ENCODE results near the gene RPS25.
"Not testable (repeated sequence)": the region's sequence is repeated elsewhere in the genome, so short reads cannot be mapped to it uniquely, and the experiment has no call there.

Gene RPS25

GRCh38 chr11:119039471-119039870, 21.3 kb upstream of the RPS25 start:
- not testable (repeated sequence) for H3K9ac ChIP-seq (ENCODE audit: low read length in 5 of 5); H3K36me3 ChIP-seq (ENCODE audit: control insufficient read depth in 5 of 5, insufficient read depth in 5 of 5, low read length in 5 of 5); H3K27me3 ChIP-seq (ENCODE audit: control insufficient read depth in 5 of 5, insufficient read depth in 4 of 5, low read length in 5 of 5); H3K27ac ChIP-seq (ENCODE audit: low read depth, low read length); H3K4me1 ChIP-seq (ENCODE audit: control insufficient read depth in 5 of 5, insufficient read depth in 5 of 5, low read length in 5 of 5); H3K4me3 ChIP-seq (ENCODE audit: low read depth in 1 of 5, low read length in 5 of 5); H3K9me3 ChIP-seq (ENCODE audit: control insufficient read depth in 5 of 5, low read length in 5 of 5)

- Histone ChIP-seq H3K27me3 (ENCODE audit: control insufficient read depth in 5 of 5, insufficient read depth in 4 of 5, low read length in 5 of 5) (peaks cover 0 to 2% (median 0%) of the 10 kb centered on the region in 5 donors), H3K4me1 (ENCODE audit: control insufficient read depth in 5 of 5, insufficient read depth in 5 of 5, low read length in 5 of 5) (no peaks in the 10 kb centered on the region), H3K4me3 (ENCODE audit: low read depth in 1 of 5, low read length in 5 of 5) (no peak overlapping the region), H3K9me3 (ENCODE audit: control insufficient read depth in 5 of 5, low read length in 5 of 5) (no peaks in the 10 kb centered on the region), H3K36me3 (ENCODE audit: control insufficient read depth in 5 of 5, insufficient read depth in 5 of 5, low read length in 5 of 5) (no peaks in the 10 kb centered on the region), H3K27ac (ENCODE audit: low read depth, low read length) (no peak overlapping the region), H3K9ac (ENCODE audit: low read length in 5 of 5) (no peak overlapping the region)
Observed at GRCh38 chr11:119038884-119039283, 20.7 kb upstream of the RPS25 start.

DNA sequence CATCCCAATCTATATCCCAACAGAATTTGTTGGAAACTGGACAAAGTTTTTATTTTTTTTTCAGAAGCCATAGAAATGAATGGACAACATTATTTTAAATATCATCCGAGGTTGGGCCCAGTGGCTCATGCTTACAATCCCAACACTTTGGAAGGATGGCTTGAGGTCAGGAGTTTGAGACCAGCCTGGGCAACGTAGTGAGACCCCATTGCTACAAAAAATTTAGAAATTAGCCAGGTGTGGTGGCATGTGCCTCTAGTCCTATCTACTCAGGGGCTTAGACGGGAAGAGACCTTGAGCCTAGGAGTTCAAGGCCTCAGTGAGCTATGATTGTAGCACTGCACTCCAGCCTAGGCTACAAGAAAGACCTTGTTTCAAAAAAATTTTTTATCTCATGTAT, 16.7 kb upstream of the RPS25 start:
- Histone ChIP-seq H3K4me1 (ENCODE audit: control insufficient read depth in 5 of 5, insufficient read depth in 5 of 5, low read length in 5 of 5) (peaks cover 0 to 12% (median 6%) of the 10 kb centered on the region in 5 donors), H3K36me3 (ENCODE audit: control insufficient read depth in 5 of 5, insufficient read depth in 5 of 5, low read length in 5 of 5) (no peaks in the 10 kb centered on the region), H3K9me3 (ENCODE audit: control insufficient read depth in 5 of 5, low read length in 5 of 5) (no peaks in the 10 kb centered on the region), H3K27me3 (ENCODE audit: control insufficient read depth in 5 of 5, insufficient read depth in 4 of 5, low read length in 5 of 5) (peaks cover 0 to 2% (median 0%) of the 10 kb centered on the region in 5 donors), H3K27ac (ENCODE audit: low read depth, low read length) (no peak overlapping the region), H3K9ac (ENCODE audit: low read length in 5 of 5) (no peak overlapping the region), H3K4me3 (ENCODE audit: low read depth in 1 of 5, low read length in 5 of 5) (no peak overlapping the region)

DNA sequence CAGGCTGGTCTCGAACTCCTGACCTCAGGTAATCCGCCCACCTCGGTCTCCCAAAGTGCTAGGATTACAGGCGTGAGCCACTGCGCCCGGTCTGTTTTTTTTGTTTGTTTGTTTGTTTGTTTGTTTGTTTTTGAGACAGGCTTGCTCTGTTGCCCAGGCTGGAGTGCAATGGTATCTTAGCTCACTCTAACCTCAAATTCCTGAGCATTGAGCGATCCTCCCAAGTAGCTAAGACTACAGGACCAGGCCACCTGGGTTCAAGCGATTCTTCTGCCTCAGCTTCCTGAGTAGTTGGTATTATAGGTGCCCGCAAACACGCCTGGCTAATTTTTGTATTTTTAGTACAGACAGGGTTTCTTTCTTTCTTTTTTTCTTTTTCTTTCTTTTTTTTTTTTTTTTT, 15.3 kb upstream of the RPS25 start:
- not testable (repeated sequence) for H3K9ac ChIP-seq (ENCODE audit: low read length in 5 of 5); H3K36me3 ChIP-seq (ENCODE audit: control insufficient read depth in 5 of 5, insufficient read depth in 5 of 5, low read length in 5 of 5); H3K27ac ChIP-seq (ENCODE audit: low read depth, low read length); H3K4me3 ChIP-seq (ENCODE audit: low read depth in 1 of 5, low read length in 5 of 5); H3K27me3 ChIP-seq (ENCODE audit: control insufficient read depth in 5 of 5, insufficient read depth in 4 of 5, low read length in 5 of 5); H3K9me3 ChIP-seq (ENCODE audit: control insufficient read depth in 5 of 5, low read length in 5 of 5)
- peaks cover 0 to 26% (median 20%) of the 10 kb centered on the region in 5 donors for H3K4me1 ChIP-seq (ENCODE audit: control insufficient read depth in 5 of 5, insufficient read depth in 5 of 5, low read length in 5 of 5)

DNA sequence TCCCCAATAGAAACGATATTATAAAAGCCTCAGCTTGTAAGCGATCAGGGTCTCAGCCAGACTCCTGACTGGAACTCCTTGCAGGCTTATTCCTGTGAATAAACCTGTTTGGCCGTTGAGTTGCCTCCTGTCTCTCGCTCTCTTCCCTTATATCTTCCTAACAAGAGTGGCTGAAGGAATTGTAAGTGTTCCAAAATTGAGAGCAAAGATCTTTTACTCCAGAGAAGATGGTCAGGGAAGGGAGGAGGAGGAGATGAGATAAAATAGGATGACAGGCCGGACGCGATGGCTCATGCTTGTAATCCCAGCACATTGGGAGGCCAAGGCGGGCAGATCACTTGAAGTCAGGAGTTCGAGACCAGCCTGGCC, 13.8 kb upstream of the RPS25 start:
- peaks cover 0 to 30% (median 23%) of the 10 kb centered on the region in 5 donors for H3K4me1 ChIP-seq (ENCODE audit: control insufficient read depth in 5 of 5, insufficient read depth in 5 of 5, low read length in 5 of 5)
- H3K27ac ChIP-seq (ENCODE audit: low read depth, low read length): no peak overlapping the region
- H3K36me3 ChIP-seq (ENCODE audit: control insufficient read depth in 5 of 5, insufficient read depth in 5 of 5, low read length in 5 of 5): peaks cover 0 to 10% (median 8%) of the 10 kb centered on the region in 5 donors
- no peak overlapping the region for H3K4me3 ChIP-seq (ENCODE audit: low read depth in 1 of 5, low read length in 5 of 5)
- no peak overlapping the region for H3K9ac ChIP-seq (ENCODE audit: low read length in 5 of 5)
- no peaks in the 10 kb centered on the region for H3K27me3 ChIP-seq (ENCODE audit: control insufficient read depth in 5 of 5, insufficient read depth in 4 of 5, low read length in 5 of 5)
- no peaks in the 10 kb centered on the region for H3K9me3 ChIP-seq (ENCODE audit: control insufficient read depth in 5 of 5, low read length in 5 of 5)

GRCh38 chr11:119030329-119031047, 12.3 kb upstream of the RPS25 start, which contains the start of gene SLC37A4:
Gene SLC37A4, minus strand, starts transcription at chr11:119030877.
- H3K36me3 ChIP-seq (ENCODE audit: control insufficient read depth in 5 of 5, insufficient read depth in 5 of 5, low read length in 5 of 5): peaks cover 0 to 17% (median 13%) of the 10 kb centered on the region in 5 donors
- H3K4me3 ChIP-seq (ENCODE audit: low read depth in 1 of 5, low read length in 5 of 5): peak within 1 kb of the TSS; percentile 71 to 90 (median 82)
- H3K4me1 ChIP-seq (ENCODE audit: control insufficient read depth in 5 of 5, insufficient read depth in 5 of 5, low read length in 5 of 5): peaks cover 0 to 40% (median 27%) of the 10 kb centered on the region in 5 donors
- H3K27ac ChIP-seq (ENCODE audit: low read depth, low read length): peak within 1 kb of the TSS; percentile 62
- peak within 1 kb of the TSS in 4 of 5 donors; percentile 43 to 90 (median 77) for H3K9ac ChIP-seq (ENCODE audit: low read length in 5 of 5)
- H3K27me3 ChIP-seq (ENCODE audit: control insufficient read depth in 5 of 5, insufficient read depth in 4 of 5, low read length in 5 of 5): no peaks in the 10 kb centered on the region
- H3K9me3 ChIP-seq (ENCODE audit: control insufficient read depth in 5 of 5, low read length in 5 of 5): no peaks in the 10 kb centered on the region

- Histone ChIP-seq H3K27me3 (ENCODE audit: control insufficient read depth in 5 of 5, insufficient read depth in 4 of 5, low read length in 5 of 5) (no peaks in the 10 kb centered on the region), H3K36me3 (ENCODE audit: control insufficient read depth in 5 of 5, insufficient read depth in 5 of 5, low read length in 5 of 5) (peaks cover 0 to 22% (median 18%) of the 10 kb centered on the region in 5 donors), H3K4me1 (ENCODE audit: control insufficient read depth in 5 of 5, insufficient read depth in 5 of 5, low read length in 5 of 5) (peaks cover 0 to 45% (median 32%) of the 10 kb centered on the region in 5 donors), H3K9me3 (ENCODE audit: control insufficient read depth in 5 of 5, low read length in 5 of 5) (no peaks in the 10 kb centered on the region), H3K27ac (ENCODE audit: low read depth, low read length) (peak overlapping the region; percentile 62), H3K4me3 (ENCODE audit: low read depth in 1 of 5, low read length in 5 of 5) (peak overlapping the region; percentile 58 to 90 (median 82)), H3K9ac (ENCODE audit: low read length in 5 of 5) (peak overlapping the region in 4 of 5 donors; percentile 43 to 90 (median 77))
Observed at GRCh38 chr11:119030029-119030328, 11.8 kb upstream of the RPS25 start.

- H3K36me3 ChIP-seq (ENCODE audit: control insufficient read depth in 5 of 5, insufficient read depth in 5 of 5, low read length in 5 of 5): peaks cover 0 to 27% (median 23%) of the 10 kb centered on the region in 5 donors
- peaks cover 0 to 50% (median 37%) of the 10 kb centered on the region in 5 donors for H3K4me1 ChIP-seq (ENCODE audit: control insufficient read depth in 5 of 5, insufficient read depth in 5 of 5, low read length in 5 of 5)
- peak overlapping the region; percentile 58 to 90 (median 82) for H3K4me3 ChIP-seq (ENCODE audit: low read depth in 1 of 5, low read length in 5 of 5)
- no peaks in the 10 kb centered on the region for H3K9me3 ChIP-seq (ENCODE audit: control insufficient read depth in 5 of 5, low read length in 5 of 5)
- H3K9ac ChIP-seq (ENCODE audit: low read length in 5 of 5): peak overlapping the region in 4 of 5 donors; percentile 43 to 90 (median 77)
- no peaks in the 10 kb centered on the region for H3K27me3 ChIP-seq (ENCODE audit: control insufficient read depth in 5 of 5, insufficient read depth in 4 of 5, low read length in 5 of 5)
- peak overlapping the region; percentile 62 for H3K27ac ChIP-seq (ENCODE audit: low read depth, low read length)
Observed at GRCh38 chr11:119029340-119030028, 11.3 kb upstream of the RPS25 start.

DNA sequence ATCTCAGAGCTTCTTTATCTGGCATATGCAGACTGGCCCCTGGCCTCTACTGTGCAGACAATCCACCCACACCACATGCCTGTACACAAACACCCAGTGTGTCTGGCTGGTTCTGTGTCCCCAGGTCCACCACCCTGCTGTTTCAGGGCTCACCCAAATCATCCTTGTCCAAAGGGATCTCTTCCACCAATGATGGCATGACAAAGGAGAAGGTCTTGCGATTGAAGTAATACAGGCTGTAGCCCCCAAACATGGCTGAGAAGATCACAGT, 10.9 kb upstream of the RPS25 start:
- Histone ChIP-seq H3K4me3 (ENCODE audit: low read depth in 1 of 5, low read length in 5 of 5) (peak overlapping the region in 2 of 5 donors; percentile 2 to 90), H3K9me3 (ENCODE audit: control insufficient read depth in 5 of 5, low read length in 5 of 5) (no peaks in the 10 kb centered on the region), H3K27me3 (ENCODE audit: control insufficient read depth in 5 of 5, insufficient read depth in 4 of 5, low read length in 5 of 5) (no peaks in the 10 kb centered on the region), H3K27ac (ENCODE audit: low read depth, low read length) (peak overlapping the region; percentile 62), H3K9ac (ENCODE audit: low read length in 5 of 5) (peak overlapping the region in 3 of 5 donors; percentile 41 to 90 (median 43)), H3K36me3 (ENCODE audit: control insufficient read depth in 5 of 5, insufficient read depth in 5 of 5, low read length in 5 of 5) (peaks cover under 1 to 32% (median 27%) of the 10 kb centered on the region in 5 donors), H3K4me1 (ENCODE audit: control insufficient read depth in 5 of 5, insufficient read depth in 5 of 5, low read length in 5 of 5) (peaks cover 0 to 53% (median 42%) of the 10 kb centered on the region in 5 donors)

DNA sequence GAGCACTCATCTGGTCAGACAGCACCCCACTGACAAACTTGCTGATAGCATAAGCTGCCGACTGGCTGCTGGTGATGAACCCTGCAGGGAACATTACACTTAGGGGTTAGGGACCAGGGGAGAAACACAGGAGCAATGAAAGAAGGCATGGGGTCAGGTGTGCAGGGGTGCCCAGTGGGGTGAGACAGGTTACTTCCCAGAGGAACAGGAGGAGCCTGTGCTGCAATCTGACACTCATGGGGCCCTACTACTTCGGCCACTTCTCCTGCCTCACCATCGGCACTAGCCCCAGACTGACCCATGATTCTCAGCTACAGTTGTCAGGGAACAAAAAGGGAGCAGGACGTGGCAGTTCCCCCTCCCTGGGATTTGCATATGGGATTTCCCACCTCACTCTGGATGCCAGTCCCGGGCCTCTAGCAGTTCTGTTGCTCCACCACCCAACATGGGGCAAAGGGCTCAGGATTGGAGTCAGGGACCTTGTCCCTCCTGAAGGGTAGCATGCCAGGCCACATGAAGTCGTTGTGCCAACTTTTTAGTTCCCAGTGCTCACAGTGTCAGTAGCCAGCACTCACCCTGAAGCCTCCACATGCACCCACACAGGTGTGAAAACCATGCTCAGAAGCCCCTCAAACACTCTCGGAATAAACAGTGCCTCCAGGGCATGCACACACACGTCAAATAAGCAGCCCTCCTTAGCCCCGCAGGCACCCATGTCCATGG, 10.4 kb upstream of the RPS25 start:
- H3K9ac ChIP-seq (ENCODE audit: low read length in 5 of 5): no peak overlapping the region
- H3K36me3 ChIP-seq (ENCODE audit: control insufficient read depth in 5 of 5, insufficient read depth in 5 of 5, low read length in 5 of 5): peaks cover 4 to 37% (median 32%) of the 10 kb centered on the region in 5 donors
- peaks cover 0 to 53% (median 42%) of the 10 kb centered on the region in 5 donors for H3K4me1 ChIP-seq (ENCODE audit: control insufficient read depth in 5 of 5, insufficient read depth in 5 of 5, low read length in 5 of 5)
- no peak overlapping the region for H3K27ac ChIP-seq (ENCODE audit: low read depth, low read length)
- no peak overlapping the region for H3K4me3 ChIP-seq (ENCODE audit: low read depth in 1 of 5, low read length in 5 of 5)
- no peaks in the 10 kb centered on the region for H3K27me3 ChIP-seq (ENCODE audit: control insufficient read depth in 5 of 5, insufficient read depth in 4 of 5, low read length in 5 of 5)
- H3K9me3 ChIP-seq (ENCODE audit: control insufficient read depth in 5 of 5, low read length in 5 of 5): no peaks in the 10 kb centered on the region

Measured in subcutaneous abdominal adipose tissue (tissue), 5 donors.